NCI-H524 (cell line): ENCODE measurements around the gene ACSF3.

ENCODE experiments used
- DNase-seq, 2 experiments: peaks; one replicate each; lab custom pipeline; 2025; lab: John Stamatoyannopoulos, UW

ACSF3 gene

DNA sequence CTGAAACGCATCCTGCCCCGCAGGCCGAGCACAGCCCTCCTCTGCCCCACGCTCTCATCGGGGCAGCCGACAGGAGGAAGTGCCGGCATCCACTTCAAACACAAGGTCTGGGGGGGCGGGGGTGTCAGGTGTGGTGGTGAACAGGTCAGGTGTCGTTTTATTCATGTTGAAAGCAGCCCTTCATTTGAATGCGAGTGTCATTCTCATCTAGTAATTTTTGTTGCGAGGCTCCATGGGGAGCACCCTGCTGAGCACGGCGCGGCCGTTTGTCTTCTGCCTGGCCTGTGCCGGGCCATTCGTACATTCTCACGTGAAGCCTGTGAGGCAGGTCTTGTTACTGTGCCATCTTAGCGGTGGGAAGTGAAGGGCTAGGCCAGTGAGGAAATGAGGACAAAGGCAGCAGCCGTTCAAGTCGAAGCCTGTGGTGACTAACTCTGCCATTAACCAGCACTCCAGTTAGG is 1.9 kb downstream of the ACSF3 start:
- no peak for DNase-seq

DNA sequence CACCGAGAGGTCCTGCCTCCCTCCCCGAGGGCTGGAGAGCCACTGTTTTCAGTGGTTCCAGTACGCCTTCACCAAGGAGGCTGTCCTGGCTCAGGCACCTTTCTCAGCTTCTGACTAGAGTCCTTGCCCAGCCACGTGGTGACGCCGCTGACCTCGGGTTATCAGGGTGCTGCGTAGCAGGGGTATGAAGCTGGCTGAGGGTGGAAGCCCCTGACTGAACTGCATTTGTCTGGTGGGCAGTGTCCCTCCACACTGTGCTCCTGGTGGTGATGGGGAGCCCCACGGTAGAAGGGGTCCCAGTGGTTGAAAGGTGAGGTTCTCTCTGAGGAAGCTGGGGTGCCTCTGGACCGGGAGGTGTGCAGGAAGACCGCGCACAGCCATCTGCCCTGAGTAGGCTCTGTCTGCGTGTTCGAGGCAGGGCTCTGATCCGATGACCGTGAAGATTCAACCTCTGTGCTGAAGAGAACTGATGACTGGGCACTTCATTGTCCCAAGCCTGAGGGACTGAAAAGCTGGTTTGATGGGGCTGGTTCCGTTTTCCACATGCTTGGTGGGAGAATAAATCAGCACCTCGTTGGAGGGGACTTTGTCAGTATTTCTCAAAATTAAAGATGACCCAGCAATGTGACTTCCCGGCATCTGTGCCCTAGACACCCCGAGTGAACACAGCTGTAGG is 2.5 kb downstream of the ACSF3 start:
- DNase-seq, result no peak

DNA sequence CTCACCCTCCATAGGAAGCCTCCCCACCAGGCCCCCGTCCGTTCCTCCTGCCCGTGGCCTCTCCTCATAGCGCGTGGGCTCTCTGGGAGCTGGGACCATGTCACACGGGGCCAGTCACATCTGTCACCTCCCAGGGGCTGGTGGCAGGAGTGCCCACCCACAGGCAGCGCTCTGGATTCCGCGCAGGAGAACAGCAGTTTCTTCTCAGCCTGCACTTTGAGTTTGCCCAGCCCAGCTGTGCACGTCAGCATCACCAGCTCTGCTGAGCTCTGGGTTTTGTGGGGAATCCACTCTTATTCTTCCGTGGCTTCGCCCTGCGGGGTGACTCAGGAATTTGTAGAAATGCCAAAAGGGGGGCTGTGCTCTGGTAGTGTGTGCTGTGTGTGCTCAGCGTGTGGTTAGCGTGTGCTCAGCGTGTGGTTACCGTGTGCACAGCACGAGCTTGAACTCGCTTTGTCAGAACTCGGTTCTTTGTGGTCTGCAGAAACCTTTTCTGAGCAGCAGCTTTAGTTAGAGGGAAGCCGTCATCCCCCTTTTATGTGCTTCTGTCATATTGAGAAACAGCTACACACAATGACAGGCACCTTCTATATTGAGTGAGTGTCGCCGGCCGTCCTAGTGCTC is 3.2 kb downstream of the ACSF3 start:
- DNase-seq, result no peak

DNA sequence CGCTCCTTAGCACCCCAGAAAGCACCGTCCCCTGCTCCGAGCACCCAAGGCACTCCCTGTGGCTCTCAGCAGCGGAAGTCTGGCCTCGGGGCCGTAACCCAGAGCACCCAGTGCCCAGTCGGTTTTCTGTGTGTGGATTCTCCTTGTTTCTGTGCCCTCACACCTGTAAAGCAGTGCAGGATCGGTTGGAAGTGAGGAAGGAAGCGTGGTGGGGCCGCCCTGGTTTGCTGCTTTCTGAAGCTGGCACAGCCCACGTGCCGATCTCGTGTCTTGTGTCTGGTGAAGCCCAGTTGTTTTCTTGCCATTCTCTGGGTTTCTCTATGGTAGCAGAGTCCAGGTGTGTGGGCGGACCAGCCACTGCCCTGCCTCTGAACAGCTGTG is 3.7 kb downstream of the ACSF3 start:
- DNase-seq, result no peak

DNA sequence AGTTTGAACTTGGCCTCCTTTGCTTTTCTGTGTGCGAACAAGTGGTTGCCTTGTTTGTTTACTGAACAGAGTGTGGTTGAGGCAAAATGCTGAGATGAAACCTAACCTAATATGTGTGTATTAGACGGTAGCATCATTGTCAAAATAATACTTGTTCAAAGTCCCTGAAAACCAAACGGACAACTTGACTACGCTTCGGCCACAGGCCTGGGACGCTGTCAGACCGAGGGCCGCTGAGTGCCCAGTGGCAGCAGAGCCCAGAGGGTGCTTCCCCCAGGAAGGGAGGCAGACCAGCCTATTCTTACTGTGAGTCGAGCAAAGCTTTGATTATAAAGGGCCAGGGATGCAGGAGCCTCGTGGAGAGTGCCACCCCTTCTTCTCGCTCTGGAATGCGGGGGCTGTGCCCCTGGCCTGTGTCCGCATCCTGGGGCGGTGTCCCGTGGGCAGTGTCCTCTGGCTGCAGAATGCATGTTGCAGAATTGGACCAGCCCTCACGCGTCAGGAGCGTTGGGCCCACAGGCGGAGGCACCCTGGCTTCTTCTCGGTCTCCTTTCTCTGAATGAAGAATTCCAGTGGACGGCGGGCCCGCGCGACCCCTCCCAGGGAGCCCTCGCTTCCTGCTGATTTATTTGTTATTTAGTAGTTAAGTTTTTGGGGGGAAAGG is 5.2 kb downstream of the ACSF3 start:
- no peak for DNase-seq

DNA sequence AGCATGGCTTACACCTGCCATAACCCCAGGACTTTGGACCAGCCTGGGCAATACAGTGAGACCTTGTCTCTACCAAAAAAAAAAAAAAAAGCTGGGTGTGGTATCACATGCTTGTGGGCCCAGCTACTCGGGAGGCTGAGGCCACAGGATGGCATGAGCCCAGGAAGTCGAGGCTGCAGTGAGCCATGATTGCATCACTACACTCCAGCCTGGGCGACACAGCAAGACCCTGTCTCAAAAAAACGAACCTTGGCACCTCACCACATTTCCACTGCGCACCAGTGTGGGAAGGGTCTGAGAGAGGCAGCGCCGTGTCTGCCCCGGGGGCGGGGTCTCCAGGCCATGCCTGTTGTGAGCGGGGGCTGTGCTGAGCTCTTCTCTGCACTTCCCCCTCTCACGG is 6.3 kb downstream of the ACSF3 start:
- DNase-seq, result no peak

DNA sequence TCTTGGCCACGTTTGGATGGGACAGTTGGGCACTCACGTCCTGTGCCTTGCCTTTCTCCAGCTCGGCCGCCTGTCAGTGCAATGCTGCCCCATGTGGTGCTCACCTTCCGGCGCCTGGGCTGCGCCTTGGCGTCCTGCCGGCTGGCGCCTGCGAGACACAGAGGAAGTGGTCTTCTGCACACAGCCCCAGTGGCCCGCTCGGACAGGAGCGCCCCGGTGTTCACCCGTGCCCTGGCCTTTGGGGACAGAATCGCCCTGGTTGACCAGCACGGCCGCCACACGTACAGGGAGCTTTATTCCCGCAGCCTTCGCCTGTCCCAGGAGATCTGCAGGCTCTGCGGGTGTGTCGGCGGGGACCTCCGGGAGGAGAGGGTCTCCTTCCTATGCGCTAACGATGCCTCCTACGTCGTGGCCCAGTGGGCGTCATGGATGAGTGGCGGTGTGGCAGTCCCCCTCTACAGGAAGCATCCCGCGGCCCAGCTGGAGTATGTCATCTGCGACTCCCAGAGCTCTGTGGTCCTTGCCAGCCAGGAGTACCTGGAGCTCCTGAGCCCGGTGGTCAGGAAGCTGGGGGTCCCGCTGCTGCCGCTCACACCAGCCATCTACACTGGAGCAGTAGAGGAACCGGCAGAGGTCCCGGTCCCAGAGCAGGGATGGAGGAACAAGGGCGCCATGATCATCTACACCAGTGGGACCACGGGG is 7.1 kb downstream of the ACSF3 start:
- DNase-seq, result no peak

DNA sequence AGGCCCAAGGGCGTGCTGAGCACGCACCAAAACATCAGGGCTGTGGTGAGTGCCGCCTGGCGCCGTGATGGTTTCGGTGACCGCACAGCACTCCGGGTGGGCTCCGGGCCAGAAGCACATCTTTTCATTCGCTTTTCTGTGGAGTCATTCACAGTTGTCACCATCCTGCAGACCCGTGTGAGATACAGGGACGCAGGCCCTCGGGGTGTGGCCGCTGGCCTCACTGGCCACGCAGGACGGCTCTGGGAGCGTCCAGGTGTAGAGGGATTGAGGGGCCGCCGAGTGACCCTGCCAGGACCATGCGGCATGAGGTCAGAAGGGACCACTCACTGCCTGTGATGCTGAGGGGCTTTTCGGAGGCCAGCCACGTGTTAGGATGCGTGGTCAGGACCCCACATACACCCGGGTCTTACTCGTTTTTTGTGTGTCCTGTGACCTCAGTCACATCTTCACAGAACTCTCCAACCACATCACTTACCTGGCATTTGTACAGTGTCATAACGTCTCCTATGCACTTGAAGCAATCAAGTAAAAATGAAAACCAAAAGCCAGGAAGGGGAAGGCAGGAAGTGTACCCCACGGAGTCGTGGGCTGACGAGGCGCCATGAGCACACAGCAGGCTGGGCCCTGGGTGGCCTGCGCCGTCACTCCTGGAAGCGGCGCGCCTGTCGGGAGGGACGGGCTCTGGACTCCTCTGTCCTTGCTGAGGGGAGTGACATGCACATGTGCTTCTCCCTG is 7.8 kb downstream of the ACSF3 start:
- no peak for DNase-seq

DNA sequence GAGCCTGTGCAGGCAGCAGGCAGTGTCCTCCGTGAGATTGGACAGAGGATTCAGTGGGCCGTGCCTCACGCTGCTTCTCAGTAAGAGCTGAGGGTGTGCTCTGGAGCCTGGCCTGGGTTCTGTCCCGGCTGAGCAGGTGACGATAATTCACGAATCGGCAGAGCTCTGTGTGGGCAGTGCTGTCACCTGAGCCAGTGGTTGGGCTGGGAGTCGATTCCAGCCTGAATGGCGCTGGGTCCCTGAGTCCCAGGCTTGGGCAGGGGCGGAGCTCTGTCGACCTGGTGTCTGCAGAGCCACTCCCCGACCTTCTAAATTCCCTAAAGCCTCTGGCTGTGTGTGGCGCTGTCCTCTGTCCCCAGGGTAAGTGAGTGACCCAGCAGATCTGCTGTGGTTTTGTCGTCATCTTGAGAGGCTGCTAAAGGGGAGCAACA is 8.4 kb downstream of the ACSF3 start:
- no peak for DNase-seq

DNA sequence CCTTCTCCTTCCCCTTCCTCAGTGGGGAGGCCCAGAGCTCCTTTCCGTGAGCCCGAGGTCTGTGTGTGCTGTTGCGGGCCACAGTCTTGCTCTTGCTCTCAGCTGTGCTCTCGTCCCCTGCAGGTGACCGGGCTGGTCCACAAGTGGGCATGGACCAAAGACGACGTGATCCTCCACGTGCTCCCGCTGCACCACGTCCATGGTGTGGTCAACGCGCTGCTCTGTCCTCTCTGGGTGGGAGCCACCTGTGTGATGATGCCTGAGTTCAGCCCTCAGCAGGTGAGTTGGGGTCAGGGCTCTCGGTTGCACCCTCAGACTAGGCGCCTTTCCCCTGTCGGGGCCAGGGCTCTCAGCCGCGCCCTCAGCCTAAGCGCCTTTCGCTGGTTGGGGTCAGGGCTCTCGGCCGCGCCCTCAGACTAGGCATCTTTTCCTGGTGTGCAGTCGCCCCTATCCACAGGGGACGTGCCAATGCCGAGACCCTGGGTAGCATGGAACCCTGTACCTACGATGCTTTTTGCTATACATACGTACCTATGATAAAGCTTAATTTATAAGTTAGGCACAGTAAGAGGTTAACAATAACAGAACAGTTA is 8.9 kb downstream of the ACSF3 start:
- DNase-seq, result no peak

DNA sequence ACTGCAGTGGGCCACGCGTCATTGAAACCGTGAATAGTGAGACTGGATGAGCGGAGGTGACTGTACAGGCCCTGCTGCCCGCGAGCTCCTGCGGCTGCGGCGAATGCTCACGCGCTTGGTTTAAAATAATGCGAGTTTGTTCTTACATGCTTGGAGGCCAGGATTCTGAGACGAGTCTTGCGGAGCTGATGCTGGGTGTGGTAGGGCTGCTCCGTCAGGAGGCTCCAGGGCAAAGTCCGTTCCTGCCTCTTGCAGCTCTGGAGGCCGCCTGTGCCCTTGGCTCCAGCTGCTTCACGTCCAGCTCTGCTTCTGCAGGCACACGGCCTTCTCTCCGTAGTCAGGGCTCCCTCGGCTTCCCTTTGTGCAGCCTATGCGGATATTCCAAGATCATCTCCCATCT is 9.5 kb downstream of the ACSF3 start:
- no peak for DNase-seq

DNA sequence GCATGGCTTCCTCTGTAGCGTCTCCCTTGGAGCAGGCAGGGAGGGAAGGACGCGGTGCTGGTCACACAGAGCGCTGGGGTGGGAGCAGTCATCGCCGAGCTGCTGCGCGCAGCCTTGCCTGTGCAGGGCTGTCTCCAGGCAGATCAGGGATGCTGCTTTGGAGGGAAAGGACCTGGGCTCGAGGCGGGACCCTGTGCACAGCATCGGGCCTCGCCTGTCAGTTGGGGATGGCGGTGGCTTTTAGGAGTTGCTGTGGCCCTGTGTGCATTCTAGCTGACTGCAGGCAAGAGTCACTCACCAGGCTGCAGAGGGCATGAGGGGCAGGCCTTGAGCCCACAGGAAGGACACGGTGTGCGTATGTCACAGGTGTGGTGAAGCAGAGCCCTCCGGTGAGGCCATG is 10.1 kb downstream of the ACSF3 start:
- no peak for DNase-seq

DNA sequence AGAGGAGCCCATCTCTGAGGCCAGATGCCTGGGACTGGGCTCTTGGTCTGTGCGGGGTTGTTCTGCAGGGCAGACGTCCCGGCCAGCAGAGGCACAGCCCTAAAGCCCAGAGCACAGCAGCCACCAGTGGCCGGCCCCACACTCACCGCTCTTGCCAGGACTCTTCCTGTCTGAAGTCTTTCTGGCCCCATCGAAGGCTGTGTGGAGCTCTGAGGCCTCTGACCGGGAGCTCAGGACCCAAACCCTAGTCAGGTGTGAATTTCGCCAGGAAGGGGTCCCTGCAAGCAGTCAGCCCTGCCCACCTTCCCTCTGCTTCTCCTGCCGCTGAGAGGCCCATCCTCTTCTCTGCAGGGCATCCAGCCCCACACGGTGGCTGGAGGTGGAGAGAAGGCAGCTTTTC is 10.7 kb downstream of the ACSF3 start:
- no peak for DNase-seq

DNA sequence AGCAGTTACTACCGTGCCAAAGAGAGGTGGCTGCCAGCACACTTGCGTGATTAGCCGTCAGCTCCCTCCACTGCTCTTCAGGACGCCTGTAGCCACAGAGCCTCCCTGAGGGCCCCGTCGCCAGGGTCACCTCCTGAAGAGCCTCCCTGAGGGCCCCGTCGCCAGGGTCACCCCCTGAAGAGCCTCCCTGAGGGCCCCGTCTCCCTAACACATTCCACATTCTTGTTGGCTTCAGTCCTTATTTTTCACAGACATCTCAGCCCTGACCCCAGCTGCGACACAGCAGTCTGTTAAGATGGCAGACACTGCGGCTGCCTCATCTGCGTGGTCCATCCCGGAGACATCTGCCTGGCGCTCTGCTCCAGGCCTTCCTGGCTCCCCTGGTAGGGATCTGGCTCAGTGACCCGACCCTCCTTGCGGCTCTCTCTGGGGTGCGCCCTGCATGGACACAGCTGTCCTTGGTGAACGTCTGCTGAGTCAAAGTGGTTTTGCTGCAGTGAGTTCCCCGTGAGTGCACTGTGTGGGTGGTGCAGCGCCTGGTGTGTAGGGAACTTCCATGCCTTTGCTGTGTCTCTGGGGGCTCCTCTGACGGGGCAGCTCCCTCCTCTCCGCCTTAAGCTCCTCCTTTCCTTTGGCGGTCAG is 11.4 kb downstream of the ACSF3 start:
- no peak for DNase-seq

DNA sequence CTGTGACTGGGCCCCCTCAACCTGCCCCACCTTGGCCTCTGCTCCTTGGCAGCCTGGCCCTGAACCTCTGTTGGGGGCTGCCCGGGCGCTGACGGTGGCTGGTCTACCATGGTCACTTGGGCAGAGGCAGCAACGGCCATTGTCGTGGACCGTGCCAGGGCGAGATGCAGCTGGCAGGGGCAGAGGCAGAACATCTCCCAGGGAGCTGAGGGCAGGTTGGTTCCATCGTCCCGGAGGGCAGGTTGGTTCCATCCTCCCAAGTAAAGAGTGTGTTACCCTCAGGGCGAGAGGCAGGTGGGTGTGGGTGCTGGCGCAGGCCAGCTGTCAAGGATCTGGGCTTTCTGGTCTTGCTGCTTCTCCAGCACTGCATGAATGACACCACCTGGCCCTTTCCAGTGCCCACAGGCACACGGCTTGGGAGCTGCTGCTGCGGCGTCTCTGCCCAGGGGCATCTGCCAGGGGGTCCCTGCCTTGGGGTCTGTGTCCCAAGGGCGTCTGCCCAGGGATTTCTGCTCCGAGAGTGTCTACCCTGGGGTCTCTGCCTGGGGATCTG is 12.0 kb downstream of the ACSF3 start:
- DNase-seq, result no peak

DNA sequence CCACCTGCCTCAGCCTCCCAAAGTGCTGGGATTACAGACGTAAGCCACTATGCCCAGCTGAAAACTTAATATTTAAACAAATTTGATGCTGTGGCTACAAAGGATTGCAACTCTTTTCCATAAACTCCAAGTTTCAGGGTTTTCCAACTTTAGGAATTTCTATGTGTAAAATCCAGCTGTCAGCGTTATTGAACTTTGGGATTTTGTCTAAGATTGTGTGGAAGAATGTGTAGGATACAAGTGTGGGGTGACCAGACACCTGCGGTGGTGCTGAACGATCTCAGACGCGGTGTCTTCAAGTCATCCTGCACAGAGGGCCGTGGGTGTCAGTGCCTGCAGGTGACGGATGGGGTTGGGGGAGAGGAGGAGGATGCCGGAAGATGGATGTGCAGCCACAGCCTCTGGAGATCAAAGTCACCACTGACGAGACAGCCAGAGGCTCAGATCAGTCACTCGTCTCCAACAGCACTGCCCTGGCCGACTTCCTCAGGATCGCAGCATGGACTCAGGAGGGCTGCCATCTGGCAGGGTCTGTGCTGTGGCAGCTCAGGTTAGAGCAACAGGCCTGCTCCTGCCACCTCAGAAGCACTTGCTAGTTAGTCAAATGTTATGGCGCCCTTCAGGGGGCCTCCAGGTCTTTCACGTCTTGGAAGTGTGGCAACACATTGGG is 13.0 kb downstream of the ACSF3 start:
- DNase-seq, result peak in 1 of 2 experiments; percentile 55

DNA sequence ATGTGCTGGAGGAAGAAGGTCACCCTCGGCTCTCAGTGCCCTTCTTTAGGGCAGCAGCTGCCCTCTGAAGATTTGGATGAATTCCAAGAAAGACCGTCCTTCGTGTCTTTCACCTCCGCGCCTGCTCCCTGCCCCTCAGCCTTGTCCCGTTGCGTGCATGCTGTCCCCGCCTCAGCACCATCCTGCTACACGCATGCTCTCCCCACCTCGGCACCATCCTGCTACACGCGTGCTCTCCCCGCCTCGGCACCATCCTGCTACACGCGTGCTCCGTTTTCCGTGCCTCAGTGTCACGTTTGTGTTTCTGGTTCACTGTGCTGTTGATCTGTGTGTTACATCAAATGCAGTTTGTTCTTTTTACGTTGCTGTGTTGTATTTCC is 13.5 kb downstream of the ACSF3 start:
- DNase-seq, result no peak

DNA sequence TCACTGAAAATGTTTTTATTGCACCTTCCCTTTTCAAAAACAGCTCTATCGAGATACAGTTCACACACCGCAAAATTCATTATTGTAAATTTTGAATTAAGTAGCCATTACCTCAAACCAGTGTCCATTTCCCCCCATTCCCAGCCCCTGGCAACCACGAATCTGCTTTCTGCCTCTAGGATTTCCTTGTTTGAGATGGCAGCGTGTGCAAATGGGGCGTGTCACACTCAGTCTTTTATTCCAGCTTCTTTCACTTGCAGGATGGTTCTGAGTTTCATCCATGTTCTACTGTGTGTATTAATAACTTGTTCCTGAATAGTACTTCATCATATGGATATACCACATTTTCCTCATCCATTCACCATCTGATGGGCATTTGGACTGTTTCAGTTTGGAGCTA is 14.8 kb downstream of the ACSF3 start:
- no peak for DNase-seq

DNA sequence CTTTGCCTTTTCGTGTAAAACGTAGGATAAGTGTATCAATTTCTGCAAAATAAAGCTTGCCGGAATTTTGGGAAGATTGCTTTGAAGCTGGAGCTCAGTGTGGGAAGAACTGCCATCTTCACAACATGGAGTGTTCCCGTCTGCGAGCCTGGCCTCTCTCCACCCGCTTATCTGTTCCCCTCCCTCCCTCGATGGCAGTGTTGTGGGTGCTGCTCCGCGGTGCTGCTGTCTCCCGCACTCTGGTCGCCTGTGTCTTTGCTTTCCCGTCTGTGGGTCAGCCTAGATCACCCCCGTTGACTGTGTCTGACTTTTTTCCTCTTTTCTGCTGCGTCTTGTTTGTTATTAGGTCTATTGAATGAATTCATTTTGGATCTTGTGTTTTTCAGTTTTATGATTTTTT is 17.0 kb downstream of the ACSF3 start:
- no peak for DNase-seq

DNA sequence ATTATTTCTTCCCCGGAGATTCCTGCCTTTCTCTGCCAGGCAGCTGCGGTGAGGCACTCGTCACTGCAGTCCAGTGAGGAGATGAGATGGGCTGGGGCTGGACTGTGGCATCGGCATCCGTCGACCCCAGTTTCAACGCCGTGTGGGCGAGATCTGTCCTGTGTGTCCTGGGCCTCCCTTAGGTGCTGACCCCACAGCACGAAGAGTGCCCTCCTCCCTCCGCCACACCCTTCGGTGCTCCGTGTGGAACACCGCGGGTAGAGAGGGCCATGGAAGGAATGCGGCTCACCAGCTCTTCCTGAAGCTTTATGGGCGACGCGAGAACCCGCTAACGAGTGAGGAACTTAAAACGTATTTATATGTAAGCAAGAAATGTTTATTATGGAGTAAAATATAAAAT is 17.6 kb downstream of the ACSF3 start:
- DNase-seq, result no peak
